Cardiac muscle cell (in vitro differentiated cells and primary cell): ENCODE measurements around the gene SDHAF3. TPM values are rescaled to one million over a fixed set of nuclear protein-coding genes. Genes with fewer than 3 reads are reported as not detected.
"Not testable (repeated sequence)": the region's sequence is repeated elsewhere in the genome, so short reads cannot be mapped to it uniquely, and the experiment has no call there.

Source experiments
- DNase-seq, 2 donors: peaks; one replicate each; pipeline versions ENCODE4 v3.0.0 to v3.0.0-alpha.2; 2010 to 2017; ENCODE audit warnings: low read depth in 1 of 2, low spot score in 1 of 2
- H3K27ac ChIP-seq: fragments of 200-600 bp; sonication (generic); 2 replicates; pipeline ENCODE4 v1.5.1; 2016
- H3K27me3 ChIP-seq: fragments of 200-600 bp; sonication (generic); 2 replicates; pipeline ENCODE4 v1.6.0; 2016; ENCODE audit warnings: control low read depth
- H3K36me3 ChIP-seq: fragments of 200-600 bp; sonication (generic); 2 replicates; pipeline ENCODE4 v1.5.1; 2016; ENCODE audit warnings: control low read depth
- H3K4me1 ChIP-seq: fragments of 200-600 bp; sonication (generic); 2 replicates; pipeline ENCODE4 v1.8.1; 2017; ENCODE audit warnings: low read depth, mild to moderate bottlenecking, mixed run types
- H3K4me3 ChIP-seq: fragments of 200-600 bp; sonication (generic); 2 replicates; pipeline ENCODE4 v1.5.1; 2016; ENCODE audit warnings: mild to moderate bottlenecking
- H3K9me3 ChIP-seq: fragments of 200-600 bp; sonication (generic); 2 replicates; pipeline ENCODE4 v1.5.1; 2017; ENCODE audit warnings: low read depth, mild to moderate bottlenecking, control low read depth
- polyA plus RNA-seq: library from polyadenylated mRNA; unstranded; fragments of >200 nt; fragmentation: Nextera tagmentation; extraction: Ambion mirVana; gene quantifications from 2 replicates; pipeline ENCODE4 v1.2.1, GENCODE V29; 2016
- total RNA-seq: library from RNA; depleted of rRNA; stranded (reverse); fragments of >200 nt; gene quantifications from 2 replicates; pipeline ENCODE4 v1.2.3, GENCODE V29; 2016
- TF ChIP-seq, protein P1 (sequence below): IDR thresholded peaks from 2 replicates; pipeline ENCODE4 v1.5.1; 2012; ENCODE audit warnings: low read depth, mild to moderate bottlenecking, low read length

Gene SDHAF3
- total and polyA plus RNA-seq, 2 experiments from 2014 or later = 8.8 to 65.3 TPM

DNA sequence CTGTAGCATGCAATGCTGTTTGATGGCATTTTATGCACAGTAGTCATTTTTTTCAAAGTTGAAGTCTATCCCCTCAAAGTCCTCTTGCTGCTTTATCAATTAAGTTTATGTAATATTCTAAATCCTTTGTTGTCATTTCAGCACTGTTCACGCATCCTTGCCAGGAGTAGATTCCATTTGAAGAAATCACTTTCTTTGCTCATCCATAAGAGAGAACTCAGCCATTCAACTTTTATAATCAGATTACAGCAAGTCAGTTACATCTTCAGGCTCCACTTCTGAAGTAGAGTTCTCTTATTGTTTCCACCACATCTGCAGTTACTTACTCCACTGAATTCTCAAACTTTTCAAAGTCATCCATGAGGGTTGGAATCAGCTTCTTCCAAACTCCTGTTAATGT lies 32.3 kb downstream of the SDHAF3 start:
- TF ChIP-seq, protein P1, sequence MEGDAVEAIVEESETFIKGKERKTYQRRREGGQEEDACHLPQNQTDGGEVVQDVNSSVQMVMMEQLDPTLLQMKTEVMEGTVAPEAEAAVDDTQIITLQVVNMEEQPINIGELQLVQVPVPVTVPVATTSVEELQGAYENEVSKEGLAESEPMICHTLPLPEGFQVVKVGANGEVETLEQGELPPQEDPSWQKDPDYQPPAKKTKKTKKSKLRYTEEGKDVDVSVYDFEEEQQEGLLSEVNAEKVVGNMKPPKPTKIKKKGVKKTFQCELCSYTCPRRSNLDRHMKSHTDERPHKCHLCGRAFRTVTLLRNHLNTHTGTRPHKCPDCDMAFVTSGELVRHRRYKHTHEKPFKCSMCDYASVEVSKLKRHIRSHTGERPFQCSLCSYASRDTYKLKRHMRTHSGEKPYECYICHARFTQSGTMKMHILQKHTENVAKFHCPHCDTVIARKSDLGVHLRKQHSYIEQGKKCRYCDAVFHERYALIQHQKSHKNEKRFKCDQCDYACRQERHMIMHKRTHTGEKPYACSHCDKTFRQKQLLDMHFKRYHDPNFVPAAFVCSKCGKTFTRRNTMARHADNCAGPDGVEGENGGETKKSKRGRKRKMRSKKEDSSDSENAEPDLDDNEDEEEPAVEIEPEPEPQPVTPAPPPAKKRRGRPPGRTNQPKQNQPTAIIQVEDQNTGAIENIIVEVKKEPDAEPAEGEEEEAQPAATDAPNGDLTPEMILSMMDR = no peak
- Histone ChIP-seq H3K36me3 (no peaks in the 10 kb centered on the region), H3K4me3 (no peak overlapping the region), H3K27ac (no peak overlapping the region), H3K27me3 (no peaks in the 10 kb centered on the region), H3K4me1 (no peaks in the 10 kb centered on the region), H3K9me3 (no peaks in the 10 kb centered on the region)
- no peak for DNase-seq

- DNase-seq = no peak
- H3K36me3 ChIP-seq = no peaks in the 10 kb centered on the region
- no peaks in the 10 kb centered on the region for H3K4me1 ChIP-seq
- TF ChIP-seq, protein P1 = no peak
- no peaks in the 10 kb centered on the region for H3K27me3 ChIP-seq
- H3K27ac ChIP-seq = no peak overlapping the region
- no peak overlapping the region for H3K4me3 ChIP-seq
- no peaks in the 10 kb centered on the region for H3K9me3 ChIP-seq
Observed at GRCh38 chr7:97155897-97156418, 38.5 kb downstream of the SDHAF3 start.

- H3K4me3 ChIP-seq, H3K4me1 ChIP-seq, H3K27me3 ChIP-seq, DNase-seq, H3K9me3 ChIP-seq, H3K36me3 ChIP-seq, H3K27ac ChIP-seq: not testable (repeated sequence)
Observed at GRCh38 chr7:97159984-97160383, 42.5 kb downstream of the SDHAF3 start.

DNA sequence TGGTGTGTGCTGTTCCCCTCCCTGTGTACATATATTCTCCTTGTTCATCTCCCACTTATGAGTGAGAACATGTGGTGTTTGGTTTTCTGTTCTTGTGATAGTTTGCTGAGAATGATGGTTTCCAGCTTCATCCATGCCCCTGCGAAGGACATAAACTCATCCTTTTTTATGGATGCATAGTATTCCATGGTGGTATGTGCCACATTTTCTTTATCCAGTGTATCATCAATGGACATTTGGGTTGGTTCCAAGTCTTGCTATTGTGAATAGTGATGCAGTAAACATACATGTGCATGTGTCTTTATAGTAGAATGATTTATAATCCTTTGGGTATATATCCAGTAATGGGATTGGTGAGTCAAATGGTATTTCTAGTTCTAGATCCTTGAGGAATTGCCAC lies 44.1 kb downstream of the SDHAF3 start:
- not testable (repeated sequence) for H3K9me3 ChIP-seq, H3K4me3 ChIP-seq, H3K27ac ChIP-seq, H3K36me3 ChIP-seq, H3K27me3 ChIP-seq, DNase-seq, H3K4me1 ChIP-seq

DNA sequence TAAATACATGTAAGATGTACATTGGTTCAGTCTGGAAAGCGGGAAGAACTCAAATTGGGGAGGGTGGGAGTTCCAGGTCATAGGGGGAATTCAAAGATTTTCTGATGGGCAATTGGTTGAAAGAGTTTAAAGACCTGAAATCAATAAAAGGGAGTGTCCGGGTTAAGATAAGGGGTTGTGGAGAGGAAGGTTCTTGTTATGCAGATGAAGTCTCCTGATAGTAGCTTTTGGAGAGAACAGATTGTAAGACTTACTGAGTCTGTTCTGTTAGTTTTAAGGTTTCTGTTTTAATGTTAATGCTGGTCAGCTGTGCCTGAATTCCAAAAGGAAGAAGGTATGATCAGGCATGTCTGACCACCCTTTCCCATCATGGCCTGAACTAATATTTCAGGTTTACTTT lies 48.8 kb downstream of the SDHAF3 start:
- H3K27ac ChIP-seq = no peak overlapping the region
- no peaks in the 10 kb centered on the region for H3K4me1 ChIP-seq
- H3K9me3 ChIP-seq = no peaks in the 10 kb centered on the region
- no peaks in the 10 kb centered on the region for H3K27me3 ChIP-seq
- DNase-seq = no peak
- TF ChIP-seq, protein P1 = no peak
- no peaks in the 10 kb centered on the region for H3K36me3 ChIP-seq
- H3K4me3 ChIP-seq = no peak overlapping the region

DNA sequence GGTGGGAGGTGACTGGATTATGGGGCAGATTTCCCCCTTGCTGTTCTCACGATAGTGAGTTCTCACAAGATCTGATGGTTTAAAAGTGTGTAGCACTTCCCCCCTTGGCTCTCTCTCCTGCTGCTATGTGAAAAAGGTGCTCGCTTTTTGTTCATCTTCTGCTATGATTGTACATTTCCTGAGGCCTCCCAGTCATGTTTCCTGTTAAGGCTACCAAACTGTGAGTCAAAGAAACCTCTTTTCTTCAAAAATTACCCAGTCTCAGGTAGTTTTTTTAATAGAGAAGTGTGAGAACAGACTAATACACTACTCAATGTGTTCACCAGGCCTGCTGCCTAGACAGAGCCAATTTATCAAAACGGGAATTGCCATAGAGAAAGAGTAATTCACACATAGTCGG lies 49.7 kb downstream of the SDHAF3 start:
- Histone ChIP-seq H3K4me1 (no peaks in the 10 kb centered on the region), H3K4me3 (no peak overlapping the region), H3K27ac (no peak overlapping the region), H3K27me3 (no peaks in the 10 kb centered on the region), H3K36me3 (no peaks in the 10 kb centered on the region), H3K9me3 (no peaks in the 10 kb centered on the region)
- TF ChIP-seq, protein P1 = no peak
- DNase-seq = no peak

GRCh38 chr7:97167749-97168148 lies 50.3 kb downstream of the SDHAF3 start:
- H3K9me3 ChIP-seq = no peaks in the 10 kb centered on the region
- no peaks in the 10 kb centered on the region for H3K4me1 ChIP-seq
- DNase-seq = no peak
- TF ChIP-seq, protein P1 = no peak
- no peak overlapping the region for H3K4me3 ChIP-seq
- H3K36me3 ChIP-seq = no peaks in the 10 kb centered on the region
- H3K27ac ChIP-seq = no peak overlapping the region
- no peaks in the 10 kb centered on the region for H3K27me3 ChIP-seq
